Mesodermal cell (in vitro differentiated cells): ENCODE measurements around the gene COG4.
"Not testable (repeated sequence)": the region's sequence is repeated elsewhere in the genome, so short reads cannot be mapped to it uniquely, and the experiment has no call there.

ENCODE experiments used
- H3K27ac ChIP-seq: 2 replicates; pipeline ENCODE4 v1.7.0; 2013; ENCODE audit warnings: mild to moderate bottlenecking, low read depth, low read length, moderate library complexity; ENCODE audit not compliant: severe bottlenecking
- H3K36me3 ChIP-seq: 2 replicates; pipeline ENCODE4 v1.7.1; 2013; ENCODE audit warnings: mild to moderate bottlenecking, low read length, moderate library complexity; ENCODE audit not compliant: control insufficient read depth, insufficient read depth
- H3K4me1 ChIP-seq: one replicate; pipeline ENCODE4 v1.7.1; 2013; ENCODE audit warnings: mild to moderate bottlenecking, low read length; ENCODE audit not compliant: insufficient read depth, control insufficient read depth, poor library complexity, severe bottlenecking
- H3K4me3 ChIP-seq: 2 replicates; pipeline ENCODE4 v1.7.0; 2013; ENCODE audit warnings: low read length, control low read depth, mild to moderate bottlenecking; ENCODE audit not compliant: insufficient read depth, poor library complexity, severe bottlenecking; ENCODE audit errors: extremely low read depth
- H3K9me3 ChIP-seq: 2 replicates; pipeline ENCODE4 v1.7.1; 2013; ENCODE audit warnings: mild to moderate bottlenecking, low read length, moderate library complexity; ENCODE audit not compliant: control insufficient read depth
- WGBS, 2 experiments: methylation state at CpG; one replicate each; pipeline ENCODE4 v1.1.5; 2013; ENCODE audit warnings: missing lambda C conversion rate in 2 of 2; ENCODE audit not compliant: insufficient coverage in 2 of 2; 5-methylcytosine and 5-hydroxymethylcytosine counted together

The COG4 gene

DNA sequence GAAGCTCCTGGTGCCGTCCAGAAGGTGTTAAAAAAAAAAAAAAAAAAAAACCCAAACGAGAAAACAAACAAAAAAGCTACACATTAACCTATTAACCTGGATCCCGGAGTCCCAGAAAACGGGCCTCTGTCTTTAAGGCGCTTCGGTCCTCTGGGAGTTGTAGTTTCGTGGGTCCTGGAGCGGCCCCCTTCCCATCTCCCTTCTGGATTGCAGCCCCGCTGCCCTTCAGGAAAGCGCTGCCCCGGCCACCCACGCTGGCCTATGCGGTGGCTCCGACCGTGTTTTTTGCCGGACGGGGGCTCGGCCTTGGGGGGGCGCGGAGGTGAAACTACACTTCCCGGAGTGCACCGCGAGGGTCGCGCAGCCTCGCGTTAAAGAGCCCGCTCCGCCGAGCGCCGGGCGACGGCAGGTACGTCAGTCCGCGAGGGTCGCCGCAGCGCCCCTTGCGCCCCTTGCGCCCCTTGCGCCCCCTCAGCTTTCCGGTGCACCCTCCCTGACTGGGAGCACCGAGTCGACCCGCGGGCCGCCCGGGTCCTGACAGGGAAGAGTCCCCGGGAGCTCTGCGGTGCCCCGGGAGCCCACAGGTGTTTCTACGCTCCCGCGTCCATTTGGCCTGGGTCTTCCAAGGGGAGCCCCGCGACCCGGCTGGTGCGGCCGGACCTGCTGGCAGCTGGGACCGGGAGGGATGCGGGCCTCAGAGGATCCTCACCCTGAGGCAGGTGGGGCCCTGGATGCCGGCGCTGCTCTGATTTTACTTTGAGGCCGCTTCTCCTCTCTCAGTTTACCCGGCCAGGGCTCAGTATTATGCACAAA lies 68.9 kb downstream of the COG4 start, which contains the start of gene FCSK:
Gene FCSK (plus strand): TSS at position 374 of the 813 bp plus-strand sequence. CDS start 8,596 bp downstream, outside the sequence.
- no peaks in the 10 kb centered on the region for H3K4me1 ChIP-seq
- no peaks in the 10 kb centered on the region for H3K36me3 ChIP-seq
- peak within 1 kb of the TSS; percentile 99 for H3K27ac ChIP-seq
- no peaks in the 10 kb centered on the region for H3K9me3 ChIP-seq
- peak within 1 kb of the TSS; percentile 86 for H3K4me3 ChIP-seq
- 0% methylated on average over 48 to 60 of the region's 67 CpGs for WGBS, 2 experiments

DNA sequence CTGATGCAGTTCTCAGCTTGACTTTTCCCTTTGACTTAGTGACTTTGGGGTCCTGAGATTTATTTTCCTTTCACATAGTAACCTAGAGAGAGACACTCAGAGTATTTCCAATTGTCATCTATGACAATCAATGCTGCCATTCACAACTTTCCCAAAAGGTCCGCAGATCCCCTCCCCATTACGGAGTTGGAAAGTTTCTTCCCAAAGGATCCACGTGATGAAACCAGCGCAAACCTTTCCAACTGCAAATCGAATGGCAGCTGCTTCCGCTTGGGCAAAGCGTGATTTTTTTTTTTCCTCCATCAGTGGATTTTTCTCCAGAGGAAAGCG lies 69.5 kb downstream of the COG4 start:
- Histone ChIP-seq H3K36me3 (no peaks in the 10 kb centered on the region), H3K4me3 (peak overlapping the region; percentile 86), H3K27ac (peak overlapping the region; percentile 99), H3K4me1 (no peaks in the 10 kb centered on the region), H3K9me3 (no peaks in the 10 kb centered on the region)
- 0% methylated on average over 4 of the region's 8 CpGs for WGBS, 2 experiments

GRCh38 chr16:70453117-70453891 lies 70.0 kb downstream of the COG4 start:
- 93 to 94% methylated on average over 10 to 11 of the region's 11 CpGs for WGBS, 2 experiments
- peak overlapping the region; percentile 99 for H3K27ac ChIP-seq
- H3K4me3 ChIP-seq, result peak overlapping the region; percentile 86
- no peaks in the 10 kb centered on the region for H3K36me3 ChIP-seq
- no peaks in the 10 kb centered on the region for H3K9me3 ChIP-seq
- H3K4me1 ChIP-seq, result no peaks in the 10 kb centered on the region

- 98% methylated on average over 7 to 17 of the region's 25 CpGs for WGBS, 2 experiments
- H3K27ac ChIP-seq, H3K36me3 ChIP-seq, H3K9me3 ChIP-seq, H3K4me3 ChIP-seq, H3K4me1 ChIP-seq: not testable (repeated sequence)
Measured at GRCh38 chr16:70451004-70451340, 72.4 kb downstream of the COG4 start.

DNA sequence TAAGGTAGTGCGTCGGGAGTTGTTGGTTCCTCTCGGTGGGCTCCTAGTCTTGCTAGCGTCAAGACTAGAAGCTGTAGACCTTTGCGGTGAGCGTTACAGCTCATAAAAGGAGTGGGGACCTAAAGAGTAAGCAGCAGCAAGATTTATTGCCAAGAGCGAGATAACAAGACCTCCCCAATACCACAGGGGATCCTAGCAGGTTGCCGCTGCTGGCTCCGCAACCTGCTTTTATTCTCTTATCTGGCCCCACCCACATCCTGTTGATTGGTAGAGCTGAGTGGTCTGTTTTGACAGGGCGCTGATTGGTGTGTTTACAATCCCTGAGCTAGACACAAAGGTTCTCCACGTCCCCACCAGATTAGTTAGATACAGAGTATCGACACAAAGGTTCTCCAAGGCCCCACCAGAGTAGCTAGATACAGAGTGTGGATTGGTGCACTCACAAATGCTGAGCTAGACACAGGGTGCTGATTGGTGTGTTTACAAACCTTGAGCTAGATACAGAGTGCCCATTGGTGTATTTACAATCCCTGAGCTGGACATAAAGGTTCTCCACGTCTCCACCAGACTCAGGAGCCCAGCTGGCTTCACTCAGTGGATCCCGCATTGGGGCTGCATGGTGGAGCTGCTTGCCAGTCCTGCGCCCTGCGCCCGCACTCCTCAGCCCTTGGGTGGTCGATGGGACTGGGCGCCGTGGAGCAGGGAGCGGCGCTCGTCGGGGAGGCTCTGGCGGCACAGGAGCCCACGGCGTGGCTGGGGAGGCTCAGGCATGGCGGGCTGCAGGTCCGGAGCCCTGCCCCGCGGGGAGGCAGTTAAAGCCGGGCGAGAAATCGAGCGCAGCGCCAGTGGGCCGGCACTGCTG lies 73.0 kb downstream of the COG4 start:
- H3K27ac ChIP-seq, H3K36me3 ChIP-seq, H3K4me3 ChIP-seq, H3K9me3 ChIP-seq, H3K4me1 ChIP-seq: not testable (repeated sequence)
- whole genome bisulfite sequencing, 2 experiments, result 96 to 97% methylated on average over 26 to 30 of the region's 37 CpGs

DNA sequence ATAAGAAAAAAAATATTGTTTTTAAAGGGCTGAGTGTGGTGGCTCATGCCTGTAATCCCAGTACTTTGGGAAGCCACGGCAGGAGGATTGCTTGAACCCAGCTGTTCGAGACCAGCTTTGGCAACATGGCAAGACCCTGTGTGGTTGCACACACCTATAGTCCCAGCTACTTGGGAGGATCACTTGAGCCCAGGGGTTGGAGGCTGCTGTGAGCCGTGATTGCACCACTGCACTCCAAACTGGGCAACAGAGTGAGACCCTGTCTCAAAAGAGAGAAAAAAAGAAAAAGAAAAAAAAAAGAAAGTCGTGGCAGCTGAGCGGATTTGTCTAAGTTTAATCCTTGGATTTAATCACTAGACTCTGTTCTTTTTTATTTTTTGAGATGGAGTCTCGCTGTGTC lies 75.3 kb downstream of the COG4 start:
- no peak overlapping the region for H3K4me3 ChIP-seq
- H3K36me3 ChIP-seq, result no peaks in the 10 kb centered on the region
- no peaks in the 10 kb centered on the region for H3K9me3 ChIP-seq
- WGBS, 2 experiments, result 84 to 97% methylated on average over 4 of the region's 6 CpGs
- H3K27ac ChIP-seq, result no peak overlapping the region
- H3K4me1 ChIP-seq, result no peaks in the 10 kb centered on the region

DNA sequence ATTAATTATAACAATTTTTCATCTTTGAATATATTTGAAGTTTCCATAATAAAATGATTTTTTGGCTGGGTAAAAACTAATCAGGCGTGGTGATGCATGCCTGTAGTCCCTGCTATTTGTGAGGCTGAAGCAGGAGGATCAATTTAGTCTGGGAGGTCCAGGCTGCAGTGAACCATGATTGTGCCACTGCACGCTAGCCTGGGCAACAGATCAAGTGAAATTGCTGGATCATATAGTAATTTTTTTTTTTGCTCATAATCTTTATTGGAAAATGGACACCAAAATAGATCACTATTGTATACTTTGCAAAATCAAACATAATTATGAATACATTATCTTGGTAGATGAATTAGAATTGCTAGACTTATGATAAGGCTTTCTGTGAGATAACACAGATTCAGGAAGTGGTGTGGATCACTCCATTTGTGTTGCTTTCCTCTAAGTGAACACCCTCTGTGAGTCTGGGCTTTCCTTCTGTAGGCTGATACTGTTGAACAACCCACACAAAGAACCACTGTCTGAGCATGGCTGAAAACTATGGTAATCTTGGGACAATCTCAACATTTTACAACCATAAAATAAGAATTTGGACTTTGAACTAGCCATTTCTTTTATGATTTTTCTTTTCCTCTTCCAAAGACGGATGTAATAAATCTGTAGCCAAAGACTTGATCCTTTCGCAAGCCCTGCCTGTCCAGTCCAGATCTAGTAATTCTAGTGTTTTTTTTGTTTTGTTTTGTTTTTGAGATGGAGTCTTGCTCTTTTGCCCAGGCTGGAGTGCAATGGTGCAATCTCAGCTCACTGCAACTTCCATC lies 78.9 kb downstream of the COG4 start:
- Histone ChIP-seq H3K4me3 (no peak overlapping the region), H3K36me3 (no peaks in the 10 kb centered on the region), H3K9me3 (no peaks in the 10 kb centered on the region), H3K27ac (no peak overlapping the region), H3K4me1 (peaks cover 3% of the 10 kb centered on the region)
- 92 to 96% methylated on average over 2 to 3 of the region's 4 CpGs for WGBS, 2 experiments

GRCh38 chr16:70442344-70442743 lies 81.0 kb downstream of the COG4 start:
- no peaks in the 10 kb centered on the region for H3K36me3 ChIP-seq
- no peaks in the 10 kb centered on the region for H3K9me3 ChIP-seq
- no peak overlapping the region for H3K4me3 ChIP-seq
- peaks cover 8% of the 10 kb centered on the region for H3K4me1 ChIP-seq
- 94 to 98% methylated on average over 4 to 5 of the region's 7 CpGs for WGBS, 2 experiments
- H3K27ac ChIP-seq, result no peak overlapping the region

- Histone ChIP-seq H3K4me3 (no peak overlapping the region), H3K27ac (no peak overlapping the region), H3K9me3 (no peaks in the 10 kb centered on the region), H3K36me3 (no peaks in the 10 kb centered on the region), H3K4me1 (peaks cover 12% of the 10 kb centered on the region)
- WGBS, 2 experiments, result 82 to 90% methylated on average over 4 to 5 of the region's 8 CpGs
Measured at GRCh38 chr16:70441406-70441990, 81.9 kb downstream of the COG4 start.
